Measurements from ENCODE around the gene PIK3CD.

GRCh38 chr1:9612162-9612845 lies 39.2 kb upstream of the PIK3CD start:
- TF ChIP-seq CTCF (IDR thresholded peaks at IDR 0.05; ENCODE audit: extremely low read depth in 1 of 2, insufficient read depth in 1 of 2, low read depth in 1 of 2, low read length in 2 of 2) (no peak), POLR2A (IDR thresholded peaks at IDR 0.05; ENCODE audit: low read depth, low read length) (no peak), MAX (IDR thresholded peaks at IDR 0.05; ENCODE audit: insufficient read depth, insufficient read length) (no peak)
